ENCODE measurements around the gene PLPP4.

Gene PLPP4

DNA sequence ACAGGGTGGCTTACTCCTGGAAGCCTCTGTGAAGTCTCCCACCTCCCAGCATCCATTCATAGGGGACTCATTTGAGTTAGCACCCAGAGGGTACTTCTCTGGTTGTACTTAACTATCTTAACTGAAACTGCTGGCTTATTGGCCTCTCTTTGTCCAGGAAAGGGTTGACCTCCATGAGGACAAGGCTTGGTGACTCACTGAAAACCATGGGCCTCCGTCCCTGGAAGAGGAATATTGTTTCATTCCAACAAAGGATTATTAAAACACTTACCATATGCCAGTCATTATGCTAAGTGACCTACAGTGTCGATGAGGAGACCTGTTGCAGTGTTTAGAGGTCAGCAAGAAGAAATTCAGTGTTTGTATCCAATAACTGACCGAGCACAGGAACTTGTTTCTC lies 175.9 kb downstream of the PLPP4 start:
- no peak for DNase-seq (ENCODE audit: extremely low spot score)
- TF ChIP-seq, protein P1, sequence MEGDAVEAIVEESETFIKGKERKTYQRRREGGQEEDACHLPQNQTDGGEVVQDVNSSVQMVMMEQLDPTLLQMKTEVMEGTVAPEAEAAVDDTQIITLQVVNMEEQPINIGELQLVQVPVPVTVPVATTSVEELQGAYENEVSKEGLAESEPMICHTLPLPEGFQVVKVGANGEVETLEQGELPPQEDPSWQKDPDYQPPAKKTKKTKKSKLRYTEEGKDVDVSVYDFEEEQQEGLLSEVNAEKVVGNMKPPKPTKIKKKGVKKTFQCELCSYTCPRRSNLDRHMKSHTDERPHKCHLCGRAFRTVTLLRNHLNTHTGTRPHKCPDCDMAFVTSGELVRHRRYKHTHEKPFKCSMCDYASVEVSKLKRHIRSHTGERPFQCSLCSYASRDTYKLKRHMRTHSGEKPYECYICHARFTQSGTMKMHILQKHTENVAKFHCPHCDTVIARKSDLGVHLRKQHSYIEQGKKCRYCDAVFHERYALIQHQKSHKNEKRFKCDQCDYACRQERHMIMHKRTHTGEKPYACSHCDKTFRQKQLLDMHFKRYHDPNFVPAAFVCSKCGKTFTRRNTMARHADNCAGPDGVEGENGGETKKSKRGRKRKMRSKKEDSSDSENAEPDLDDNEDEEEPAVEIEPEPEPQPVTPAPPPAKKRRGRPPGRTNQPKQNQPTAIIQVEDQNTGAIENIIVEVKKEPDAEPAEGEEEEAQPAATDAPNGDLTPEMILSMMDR (IDR thresholded peaks at IDR 0.05; ENCODE audit: control extremely low read depth, extremely low read depth, low read depth, missing control alignments): no peak
- ChIA-PET POLR2A (no interaction called here), CTCF (no interaction called here)

DNA sequence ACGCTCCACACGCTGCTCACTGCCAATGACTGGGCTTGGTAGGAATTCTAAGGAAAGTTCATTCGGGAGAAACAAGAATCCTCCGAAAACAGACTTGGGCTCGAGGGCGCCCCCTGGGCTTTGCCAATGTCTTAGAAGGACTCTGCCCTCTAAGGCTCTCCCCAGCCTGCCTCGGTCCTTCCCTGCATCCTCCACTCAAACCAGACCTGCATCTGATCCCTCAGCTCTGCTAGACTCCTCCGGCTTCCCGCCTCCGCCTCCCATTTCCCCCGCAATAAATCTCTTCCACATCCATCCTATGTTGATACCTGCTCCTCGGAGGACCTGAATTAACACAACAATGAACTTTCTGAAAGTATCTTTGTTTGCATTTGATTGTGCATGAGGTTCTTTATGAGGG lies 177.6 kb downstream of the PLPP4 start:
- no peak for DNase-seq (ENCODE audit: extremely low spot score)
- ChIA-PET CTCF (interaction anchor here (0.9 to 1.8 kb wide), 5 partner anchors 12 to 203 kb away, joined by 3 to 5 read pairs (median 3); no protein-coding TSS in a partner anchor), POLR2A (no interaction called here)
- TF ChIP-seq, protein P1 (IDR thresholded peaks at IDR 0.05; ENCODE audit: control extremely low read depth, extremely low read depth, low read depth, missing control alignments): no peak
